Posterior vena cava (tissue), 2 donors: Measurements from ENCODE around the gene SGTB. TPM values are rescaled to one million over a fixed set of nuclear protein-coding genes. Genes with fewer than 3 reads are reported as not detected.
"Not testable (repeated sequence)": the region's sequence is repeated elsewhere in the genome, so short reads cannot be mapped to it uniquely, and the experiment has no call there.

Source experiments
- DNase-seq: peaks from one replicate; pipeline ENCODE4 v3.0.0-alpha.2; 2020; ENCODE audit warnings: low spot score
- intact Hi-C, 2 donors: fragments of 100-400 bp; cut with DNase I; formaldehyde crosslinking; loops; one replicate each; pipeline versions ENCODE4 v1.14.1 to v1.14.2; 2022 to 2023
- total RNA-seq, 2 donors: library from RNA; stranded (reverse); fragmentation: NEBNext Ultra II Directional; extraction: Animal tissue kit (Norgen Biotek cat#: 25700); gene quantifications; one replicate each; pipeline ENCODE4 v1.2.1, GENCODE V29; 2021
- donor health status: DM: yes; HTN: yes; CAD: no.
- donor health status: DM: yes; HTN: yes; CAD: no.

Gene SGTB
- total RNA-seq, 2 donors from 2014 or later = 22.0 to 35.4 TPM

DNA sequence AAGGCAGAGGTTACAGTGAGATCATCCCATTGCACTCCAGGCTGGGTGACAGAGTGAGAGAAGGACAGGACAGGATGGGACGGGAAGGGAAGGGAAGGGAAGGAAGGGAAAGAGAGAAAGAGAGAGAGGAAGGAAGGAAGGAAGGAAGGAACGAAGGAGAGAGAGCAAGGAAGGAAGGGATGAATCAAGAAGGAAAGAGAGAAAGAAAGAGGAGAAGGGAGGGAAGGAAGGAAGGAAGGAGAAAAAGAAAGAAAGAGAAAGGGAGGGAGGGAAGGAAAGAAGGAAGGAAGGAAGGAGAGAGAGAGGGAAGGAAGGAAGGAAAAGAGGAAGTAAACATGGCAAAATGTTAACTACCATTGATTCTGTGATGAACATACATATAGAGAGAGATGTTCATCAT, 28.8 kb downstream of the SGTB start:
- no peak for DNase-seq
- intact Hi-C loops = no loop called here

DNA sequence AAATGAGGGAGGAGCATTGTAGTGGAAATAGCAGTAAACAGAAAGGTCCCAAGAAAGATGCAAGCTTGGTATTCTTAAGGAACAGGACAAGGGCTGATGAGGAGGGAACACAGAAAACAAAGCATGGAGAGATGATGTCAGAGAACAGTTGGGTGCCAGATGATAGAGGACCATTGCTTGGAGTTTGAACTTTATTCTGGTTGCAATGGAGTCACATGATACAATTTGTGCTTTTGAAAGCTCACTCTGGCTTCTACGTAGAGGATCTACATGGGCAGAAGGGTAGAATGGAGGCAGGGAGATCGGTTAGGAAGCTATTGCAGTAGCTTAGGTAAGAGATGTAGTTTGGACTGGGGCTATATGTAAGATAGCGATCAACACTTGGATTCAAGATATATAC, 39.8 kb downstream of the SGTB start:
- intact Hi-C loops = no loop called here
- no peak for DNase-seq

DNA sequence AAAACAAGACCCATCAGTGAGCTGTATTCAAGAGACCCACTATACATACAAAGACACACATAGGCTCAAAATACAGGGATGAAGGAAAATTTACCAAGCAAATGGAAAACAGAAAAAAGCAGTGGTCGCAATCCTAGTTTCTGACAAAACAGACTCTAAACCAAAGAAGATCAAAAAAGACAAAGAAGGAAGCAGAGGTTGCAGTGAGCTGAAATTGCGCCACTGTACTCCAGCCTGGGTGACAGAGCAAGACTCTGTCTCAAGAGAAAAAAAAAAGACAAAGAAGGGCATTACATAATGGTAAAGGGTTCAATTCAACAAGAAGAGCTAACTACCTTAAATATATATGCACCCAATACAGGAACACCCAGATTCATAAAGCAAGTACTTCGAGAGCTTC, 45.9 kb downstream of the SGTB start:
- DNase-seq, intact Hi-C loops: not testable (repeated sequence)

DNA sequence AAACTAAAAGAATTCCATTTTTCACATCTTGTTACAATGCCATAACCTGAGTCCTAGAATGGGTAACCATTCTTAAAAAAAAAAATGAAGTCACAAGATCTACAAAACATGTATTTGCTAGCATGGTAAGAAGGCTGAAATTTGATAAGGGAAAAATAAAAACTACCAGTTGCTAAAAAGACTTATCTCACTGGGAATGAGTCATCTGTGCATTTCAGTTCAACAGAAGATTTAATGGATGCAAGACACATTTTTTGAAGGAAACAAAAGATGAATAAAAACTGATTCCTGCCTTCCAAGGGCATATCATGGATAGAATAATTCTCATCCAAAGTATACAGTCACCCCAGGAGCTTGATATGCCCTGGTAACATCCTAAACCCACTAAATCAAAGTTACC, 47.2 kb downstream of the SGTB start:
- intact Hi-C loops = no loop called here
- DNase-seq = no peak

DNA sequence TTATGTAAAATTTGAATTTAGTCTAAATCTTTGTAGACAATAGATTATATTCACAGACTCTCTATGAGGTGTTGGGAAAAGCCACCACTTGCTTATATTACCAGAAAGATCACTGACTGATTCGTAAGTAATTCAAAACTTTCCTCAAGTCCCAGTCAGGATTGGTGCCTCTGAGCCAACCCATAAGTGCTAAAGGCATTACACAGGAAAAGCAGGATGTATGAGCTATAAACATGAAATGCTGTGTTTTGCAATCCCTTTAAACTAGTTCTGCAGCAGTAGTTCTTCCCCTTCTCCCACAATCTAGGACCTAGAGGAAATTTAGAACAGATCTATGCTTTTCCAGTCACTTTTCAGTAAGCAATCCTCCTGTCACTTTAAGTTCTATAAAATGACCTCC, 49.1 kb downstream of the SGTB start:
- intact Hi-C loops = no loop called here
- no peak for DNase-seq

DNA sequence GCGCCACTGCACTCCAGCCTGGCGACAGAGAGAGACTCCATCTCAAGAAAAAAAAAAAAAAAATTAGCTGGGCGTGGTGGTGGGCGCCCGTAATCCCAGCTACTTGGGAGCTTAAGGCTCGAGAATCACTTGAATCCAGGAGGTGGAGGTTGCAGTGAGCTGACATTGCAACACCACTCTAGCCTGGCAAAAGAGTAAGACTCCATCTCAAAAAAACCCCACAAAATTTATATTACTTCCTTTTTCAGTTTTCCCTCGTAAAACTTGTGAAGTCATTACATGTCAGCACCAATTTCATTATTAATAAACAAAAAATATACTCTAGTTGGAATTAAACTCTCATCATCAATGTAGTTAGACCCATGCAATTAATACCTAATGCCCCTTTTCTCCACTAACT, 53.2 kb downstream of the SGTB start:
- intact Hi-C loops = no loop called here
- no peak for DNase-seq

DNA sequence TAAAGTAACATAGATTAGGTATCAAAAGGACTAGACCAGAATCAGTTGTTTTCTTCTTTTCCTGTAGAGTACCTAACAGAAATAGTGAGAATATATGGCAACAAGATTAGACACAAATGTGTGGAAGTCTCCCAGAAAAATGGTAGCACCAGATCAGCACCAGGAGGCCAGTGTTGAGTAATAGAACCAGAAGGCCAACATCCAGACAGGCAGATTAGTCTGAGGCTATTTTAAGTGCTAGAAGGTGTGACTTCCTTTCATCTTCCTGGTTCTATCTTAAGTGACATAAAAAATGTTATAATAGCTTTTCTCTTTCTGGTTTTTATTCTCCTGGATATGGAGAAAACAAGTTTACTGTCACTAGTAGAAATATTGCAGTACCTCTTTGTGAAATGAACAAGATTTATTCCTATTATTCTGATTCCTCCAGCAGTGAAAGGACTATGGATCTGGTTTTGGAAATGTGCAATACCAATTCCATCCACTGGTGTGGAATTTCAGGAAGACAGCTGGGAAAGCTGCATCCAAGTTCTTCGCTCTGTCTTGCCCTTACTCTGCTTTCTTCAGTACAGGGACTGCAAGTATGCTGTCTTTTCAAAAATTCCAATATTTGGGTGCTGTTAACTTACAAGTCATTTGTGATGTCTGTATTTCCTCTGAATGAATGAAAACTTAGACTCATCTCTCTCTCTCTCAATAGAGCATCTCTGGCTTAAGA, 57.9 kb downstream of the SGTB start:
- DNase-seq = no peak
- intact Hi-C loops = no loop called here

DNA sequence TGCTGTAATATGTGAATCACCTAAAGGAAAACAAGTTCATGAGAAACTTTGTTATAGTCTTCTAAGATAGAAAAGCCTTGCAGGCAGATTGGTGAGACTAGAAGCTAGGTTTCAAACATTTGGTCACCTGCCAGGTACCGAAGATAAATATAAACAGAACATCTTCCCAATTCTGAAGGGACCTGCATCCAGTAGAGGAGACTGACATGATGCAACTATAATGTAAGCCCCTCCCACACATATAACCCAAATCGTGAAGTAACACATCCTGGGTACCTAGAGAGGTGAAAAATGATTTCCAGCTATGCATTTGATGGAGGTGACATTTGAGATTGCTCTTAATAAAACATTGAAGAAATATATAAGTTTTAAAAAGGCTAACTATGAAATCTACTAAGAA, 67.2 kb downstream of the SGTB start:
- intact Hi-C loops = no loop called here
- DNase-seq = no peak

DNA sequence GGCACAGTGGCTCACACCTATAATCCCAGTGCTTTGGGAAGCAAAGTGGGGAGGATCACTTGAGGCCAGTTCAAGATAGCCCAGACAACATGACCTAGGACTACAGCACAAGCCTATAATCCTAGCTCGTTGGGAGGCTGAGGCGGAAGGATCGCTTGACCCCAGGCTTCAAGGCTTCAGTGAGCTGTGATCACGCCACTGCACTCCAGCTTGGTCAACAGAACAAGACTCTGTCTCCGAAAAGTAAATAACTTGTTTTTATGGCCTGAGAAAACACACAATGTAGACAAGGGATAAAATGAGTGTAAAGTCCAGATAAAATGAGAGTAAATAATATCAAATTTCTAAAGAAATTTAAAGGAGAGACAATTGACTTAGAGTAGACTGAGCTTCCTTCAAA, 70.8 kb downstream of the SGTB start:
- intact Hi-C loops = no loop called here
- DNase-seq = no peak

DNA sequence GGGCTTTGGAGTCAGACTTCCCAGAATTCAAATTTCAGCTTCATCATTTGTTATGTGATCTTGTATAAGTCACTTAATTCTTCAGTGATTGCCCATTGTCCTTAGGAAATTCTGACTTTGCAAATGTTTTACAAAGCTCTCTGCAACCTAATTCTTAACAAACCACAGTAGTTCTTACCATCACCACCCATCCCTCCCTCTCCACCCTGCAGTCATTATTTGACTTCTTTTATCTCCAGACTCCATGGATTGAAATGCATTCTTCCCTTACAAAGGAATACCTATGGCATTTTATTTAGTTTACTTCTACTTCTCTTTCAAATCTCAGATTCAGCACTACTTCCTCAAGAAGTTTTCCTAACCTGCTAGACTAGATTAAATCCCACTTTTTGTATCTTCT, 74.0 kb downstream of the SGTB start:
- no peak for DNase-seq
- intact Hi-C loops = no loop called here

DNA sequence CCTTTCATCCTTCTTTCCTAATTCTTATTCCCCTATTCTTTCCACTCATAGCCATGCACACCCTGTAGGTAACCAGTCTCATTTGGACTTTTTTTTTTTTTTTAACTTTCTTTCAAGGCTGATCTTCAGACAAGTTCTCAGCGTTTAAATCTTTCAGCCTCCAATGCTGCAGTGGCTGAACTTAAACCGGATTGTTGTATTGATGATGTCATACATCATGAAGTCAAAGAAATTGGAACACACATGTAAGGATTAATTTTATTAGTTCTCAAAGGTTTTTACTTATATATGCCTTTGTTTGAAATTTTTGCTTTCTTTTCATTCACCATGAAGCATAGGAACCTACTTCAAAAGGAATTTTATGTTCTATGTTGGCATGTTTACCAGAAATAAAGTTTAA, 75.0 kb downstream of the SGTB start:
- intact Hi-C loops = no loop called here
- no peak for DNase-seq

DNA sequence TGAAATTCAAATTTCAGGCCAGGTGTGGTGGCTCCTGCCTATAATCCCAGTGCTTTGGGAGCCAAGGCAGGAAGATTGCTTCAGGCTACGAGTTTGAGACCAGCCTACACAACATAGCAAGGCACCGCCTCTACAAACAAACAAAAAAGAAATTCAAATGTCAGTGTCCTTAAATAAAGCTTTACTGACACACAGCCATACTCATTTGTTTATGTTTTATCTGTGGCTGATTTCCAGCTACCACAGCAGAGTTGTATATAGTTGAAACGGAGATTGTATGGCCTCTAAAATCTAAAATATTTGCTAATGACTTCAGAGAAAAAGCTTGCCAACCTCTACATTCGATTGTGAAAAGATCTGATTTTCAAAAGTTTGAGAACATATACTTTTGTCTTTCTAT, 81.7 kb downstream of the SGTB start:
- DNase-seq = no peak
- intact Hi-C loops = no loop called here

DNA sequence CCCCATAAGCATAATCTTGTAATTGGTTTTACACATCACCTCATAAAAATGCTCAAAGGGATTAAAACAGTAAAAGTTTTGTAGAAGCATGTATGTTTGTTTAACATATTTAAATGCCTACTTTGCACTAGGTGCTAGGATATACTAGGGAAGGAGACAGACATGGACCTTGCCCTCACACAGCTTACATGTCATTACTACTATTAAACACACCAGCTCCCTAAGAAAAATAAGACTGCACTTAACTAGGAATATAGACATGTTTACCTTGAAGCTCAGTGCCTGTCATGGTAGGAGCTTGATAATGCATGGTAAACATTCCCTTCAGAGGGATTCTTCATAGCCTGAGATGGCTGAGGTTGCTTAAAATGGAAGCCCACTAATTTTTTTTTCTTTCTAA, 90.9 kb downstream of the SGTB start:
- no peak for DNase-seq
- intact Hi-C loops = no loop called here

DNA sequence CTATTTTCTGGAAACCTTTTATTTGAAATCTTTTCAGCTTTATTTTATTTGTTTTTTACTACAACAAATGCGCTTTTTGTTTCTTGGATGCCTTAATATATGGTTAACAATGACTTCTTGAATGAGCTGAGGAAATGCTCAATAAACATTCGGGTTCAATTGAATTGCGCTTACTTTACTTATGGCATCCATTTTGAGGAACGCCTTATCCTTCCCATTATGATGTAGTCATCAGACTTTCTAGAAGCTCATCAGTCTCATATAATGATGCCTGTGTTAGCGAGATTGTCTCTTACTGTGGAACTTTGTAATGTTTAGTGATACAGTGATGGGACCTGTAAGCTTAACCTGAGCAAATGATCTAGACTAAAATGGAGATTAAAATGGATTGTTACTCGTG, 96.2 kb downstream of the SGTB start:
- intact Hi-C loops = no loop called here
- DNase-seq = no peak

DNA sequence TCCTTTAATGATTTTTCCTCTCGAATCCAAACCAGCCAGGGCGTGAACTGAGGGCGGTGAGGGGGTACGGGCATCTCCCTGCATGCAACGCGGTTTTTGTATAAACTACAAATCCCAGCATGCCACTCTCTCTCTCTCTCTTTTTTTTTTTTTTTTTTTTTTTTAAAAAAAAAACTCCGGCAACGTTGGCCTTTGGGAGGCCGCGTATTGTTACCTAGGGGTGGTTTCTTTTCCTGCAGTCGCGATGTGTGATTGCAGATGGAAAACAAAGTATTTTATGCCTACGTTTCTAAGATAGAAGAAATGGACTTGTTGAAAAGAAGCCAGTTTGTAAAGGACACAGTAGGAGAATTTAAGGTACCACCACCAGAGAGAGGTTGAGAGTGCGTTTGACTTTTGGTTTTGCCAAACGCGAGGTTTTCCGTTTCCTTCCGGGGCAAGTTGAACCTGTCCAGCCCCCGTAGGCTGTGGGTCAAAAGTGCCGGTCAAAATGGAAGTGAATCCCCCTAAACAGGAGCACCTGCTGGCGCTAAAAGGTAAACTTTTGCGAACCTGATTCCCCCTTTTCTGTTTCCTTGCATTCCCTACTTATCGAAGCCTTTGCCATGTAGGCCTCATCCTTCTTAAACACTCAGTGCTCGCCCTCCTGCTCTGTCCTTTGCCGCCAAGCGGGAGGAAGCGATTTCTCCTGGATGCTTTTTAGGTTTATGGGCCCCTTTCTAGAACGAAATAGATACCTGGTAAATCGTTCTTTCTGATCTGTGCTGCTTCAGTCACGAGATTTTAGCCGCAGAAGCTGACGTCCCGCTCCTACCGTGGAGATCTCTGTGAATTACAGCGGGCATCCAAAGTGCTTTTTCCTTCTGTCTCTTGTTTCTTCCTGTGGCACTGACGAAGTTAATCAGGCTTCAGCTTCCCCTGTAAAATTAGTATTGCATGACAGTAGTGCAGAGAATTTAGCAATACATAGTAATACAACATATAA, 97.0 kb downstream of the SGTB start, which contains the start of the genes SHLD3 and TRAPPC13:
SHLD3 (plus strand) TSS at position 457 of the 985 bp plus-strand sequence. CDS start 4,561 bp downstream, outside the sequence.
TRAPPC13 (plus strand) TSS at position 457 of the 985 bp plus-strand sequence; CDS start at position 491, 34 bp downstream.
- DNase-seq = peak; percentile 92
- intact Hi-C loops = no loop called here

DNA sequence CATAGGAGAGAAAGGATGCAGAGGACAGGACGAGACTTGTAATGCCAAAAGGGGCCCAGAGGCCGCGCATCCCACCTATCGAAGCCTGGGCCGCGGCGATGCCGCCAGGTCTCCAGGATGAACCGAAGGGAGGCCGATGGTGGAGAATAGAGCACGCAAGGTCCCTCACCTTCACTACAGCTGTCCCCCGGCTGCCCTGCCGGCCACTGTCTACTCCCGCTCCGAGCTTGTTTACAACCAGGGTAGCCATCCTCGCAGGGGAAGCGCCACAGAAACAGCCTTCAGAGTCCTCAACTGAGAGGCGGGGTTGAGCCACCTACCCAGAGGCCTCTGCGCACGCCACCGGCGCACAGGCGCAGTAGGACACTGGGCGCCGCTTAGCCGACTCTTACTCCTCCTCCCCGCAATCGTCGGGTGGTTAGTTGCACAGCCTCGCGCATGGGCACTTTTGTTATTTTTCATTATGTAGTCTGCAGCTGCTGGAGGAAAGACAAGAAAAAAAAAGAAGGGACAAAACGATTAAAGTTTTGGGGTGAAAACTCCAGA, 97.8 kb downstream of the SGTB start, which contains the start of gene TRIM23:
TRIM23 (minus strand) TSS at position 309 of the 546 bp plus-strand sequence; CDS start at position 250, 59 bp downstream.
- intact Hi-C loops = no loop called here
- DNase-seq = peak; percentile 98

DNA sequence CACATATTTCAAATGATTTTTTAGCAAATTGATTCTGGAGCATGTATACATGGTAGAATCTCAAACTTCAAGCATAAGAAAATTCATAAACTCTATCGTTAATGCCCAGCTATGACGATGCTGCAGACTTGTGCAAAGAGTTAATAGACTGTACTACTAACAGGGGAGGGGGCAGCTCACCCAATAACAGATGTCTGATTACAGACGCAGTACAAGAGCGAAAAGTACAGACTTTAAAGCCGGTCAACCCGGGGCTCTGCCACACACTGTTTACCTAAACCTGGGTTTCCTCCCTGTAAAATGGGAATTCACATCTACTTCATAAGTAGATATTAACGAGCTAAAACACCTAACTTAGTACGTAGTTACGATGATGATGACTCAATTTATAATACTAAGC, 98.4 kb downstream of the SGTB start:
- intact Hi-C loops = no loop called here
- DNase-seq = no peak

DNA sequence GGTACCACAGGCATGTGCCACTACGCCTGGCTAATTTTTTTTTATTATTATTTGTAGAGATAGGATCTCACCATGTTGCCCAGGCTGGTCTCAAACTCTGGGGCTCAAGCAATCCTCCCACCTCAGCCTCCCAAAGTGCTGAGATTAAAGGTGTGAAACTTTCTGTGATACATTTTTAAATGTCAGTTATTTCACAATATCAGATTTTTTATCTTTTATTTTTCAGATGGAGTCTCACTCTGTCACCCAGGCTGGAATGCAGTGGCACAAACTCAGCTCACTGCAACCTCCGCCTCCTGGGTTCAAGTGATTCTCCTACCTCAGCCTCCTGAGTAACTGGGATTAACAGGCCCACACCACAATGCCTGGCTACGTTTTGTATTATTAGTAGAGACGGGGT, 99.9 kb downstream of the SGTB start:
- DNase-seq, intact Hi-C loops: not testable (repeated sequence)

DNA sequence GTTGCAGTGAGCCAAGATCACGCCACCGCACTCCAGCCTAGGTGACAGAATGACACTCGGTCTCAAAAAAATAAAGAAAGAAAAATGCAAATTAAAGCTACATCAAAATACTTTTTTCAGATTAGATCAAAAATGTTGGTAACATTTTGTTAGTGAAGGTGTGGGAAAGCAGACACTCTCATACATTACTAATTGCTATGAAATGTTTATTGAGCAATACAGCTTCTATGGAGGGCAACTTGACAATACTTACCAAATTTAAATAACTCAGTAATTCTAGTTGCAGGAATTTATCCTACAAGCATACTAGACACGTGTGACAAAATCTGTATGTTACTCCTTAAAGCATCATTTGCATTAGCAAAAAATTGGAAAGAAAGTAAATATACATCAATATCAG, 101.9 kb downstream of the SGTB start:
- no peak for DNase-seq
- intact Hi-C loops = no loop called here
